ENCODE measurements around the gene TGFB3.
A peak's percentile ranks its signal among the peaks of the same experiment; 100 is the strongest.

The TGFB3 gene

DNA sequence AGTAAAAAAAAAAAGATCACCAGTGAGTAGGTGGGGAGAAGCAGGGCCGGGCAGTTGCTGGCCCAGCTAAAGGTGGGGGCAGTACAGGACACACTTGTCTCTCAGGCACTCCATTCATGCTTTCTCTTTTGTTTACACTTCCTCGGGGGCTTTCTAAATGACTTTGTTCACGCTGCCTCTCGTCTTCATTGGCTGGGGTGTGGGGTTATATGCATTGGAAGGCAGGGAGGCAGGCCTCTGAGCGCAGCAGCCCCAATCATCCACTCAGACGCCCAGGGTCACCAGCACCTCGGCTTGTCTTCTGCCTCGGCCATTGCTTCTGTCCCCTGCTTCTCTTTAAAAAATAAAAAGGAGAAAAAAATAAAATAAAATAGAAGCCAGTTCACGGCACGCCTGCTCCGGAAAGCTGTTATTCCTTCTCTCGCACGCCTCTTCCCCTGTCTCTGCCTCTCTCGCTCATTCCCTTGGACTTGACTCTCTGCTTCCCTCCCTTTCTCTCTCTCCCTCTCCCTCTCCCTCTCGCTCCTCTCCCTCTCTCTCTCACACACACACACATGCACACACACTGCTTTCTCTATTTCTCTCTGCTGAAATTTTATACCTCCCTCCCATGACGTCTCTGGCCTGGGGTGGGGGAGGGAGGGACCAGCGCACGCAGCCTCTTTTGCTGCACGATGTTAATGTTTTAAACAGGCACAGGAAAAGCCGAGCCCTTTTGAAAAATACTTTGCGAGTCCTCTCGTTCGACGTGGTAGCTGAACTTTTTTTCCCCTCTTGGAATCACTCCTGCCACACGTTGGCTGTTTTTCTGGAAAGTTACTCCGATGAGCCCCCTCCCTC, at the start of gene TGFB3:
TSS of gene TGFB3 (minus strand) at position 570 of the 840 bp plus-strand sequence. CDS start 1,102 bp downstream, outside the sequence.
- H3K4me3 ChIP-seq (ENCODE audit: control insufficient read depth, low read depth, low read length), result peak within 1 kb of the TSS; percentile 63
- DNase-seq (ENCODE audit: low read depth), result peak; percentile 93
- TF ChIP-seq, protein P1, sequence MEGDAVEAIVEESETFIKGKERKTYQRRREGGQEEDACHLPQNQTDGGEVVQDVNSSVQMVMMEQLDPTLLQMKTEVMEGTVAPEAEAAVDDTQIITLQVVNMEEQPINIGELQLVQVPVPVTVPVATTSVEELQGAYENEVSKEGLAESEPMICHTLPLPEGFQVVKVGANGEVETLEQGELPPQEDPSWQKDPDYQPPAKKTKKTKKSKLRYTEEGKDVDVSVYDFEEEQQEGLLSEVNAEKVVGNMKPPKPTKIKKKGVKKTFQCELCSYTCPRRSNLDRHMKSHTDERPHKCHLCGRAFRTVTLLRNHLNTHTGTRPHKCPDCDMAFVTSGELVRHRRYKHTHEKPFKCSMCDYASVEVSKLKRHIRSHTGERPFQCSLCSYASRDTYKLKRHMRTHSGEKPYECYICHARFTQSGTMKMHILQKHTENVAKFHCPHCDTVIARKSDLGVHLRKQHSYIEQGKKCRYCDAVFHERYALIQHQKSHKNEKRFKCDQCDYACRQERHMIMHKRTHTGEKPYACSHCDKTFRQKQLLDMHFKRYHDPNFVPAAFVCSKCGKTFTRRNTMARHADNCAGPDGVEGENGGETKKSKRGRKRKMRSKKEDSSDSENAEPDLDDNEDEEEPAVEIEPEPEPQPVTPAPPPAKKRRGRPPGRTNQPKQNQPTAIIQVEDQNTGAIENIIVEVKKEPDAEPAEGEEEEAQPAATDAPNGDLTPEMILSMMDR (conservative IDR thresholded peaks at IDR 0.05; ENCODE audit: control insufficient read depth, insufficient read depth, low read depth, low read length), result no peak

DNA sequence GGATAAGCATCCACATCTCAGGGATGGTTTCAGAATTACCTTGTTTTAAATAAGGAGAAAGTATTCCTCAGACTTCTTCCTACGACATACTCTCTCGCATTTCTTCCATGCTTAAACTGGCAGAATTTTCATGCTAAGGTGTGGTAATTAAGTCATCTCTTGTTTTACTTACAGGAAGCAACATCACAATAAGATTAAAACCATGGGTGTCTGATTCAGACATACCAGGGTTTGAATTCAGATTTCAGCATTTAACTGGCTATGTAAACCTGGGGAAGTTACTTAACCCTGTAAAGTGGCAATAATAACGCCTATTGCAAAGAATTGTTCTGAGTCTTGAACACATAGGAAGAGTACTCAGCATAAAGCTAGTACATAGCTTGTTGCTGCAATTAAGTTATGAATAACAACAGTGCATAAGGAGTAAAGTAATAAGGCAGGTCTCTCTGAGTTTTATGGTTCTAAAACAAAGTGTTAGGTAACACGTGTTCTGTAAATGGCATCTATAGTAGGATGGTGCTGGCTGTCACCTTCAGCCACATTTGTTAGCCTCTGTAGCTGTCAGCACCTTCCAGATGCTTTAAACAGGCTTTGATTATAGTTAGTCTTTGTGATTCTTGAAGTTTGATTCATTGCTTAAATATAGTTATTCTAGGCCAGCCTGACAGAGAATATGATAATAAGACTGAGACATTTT, 42.6 kb upstream of the TGFB3 start:
- no peak for DNase-seq (ENCODE audit: low read depth)
- no peak overlapping the region for H3K4me3 ChIP-seq (ENCODE audit: control insufficient read depth, low read depth, low read length)
- TF ChIP-seq, protein P1 (conservative IDR thresholded peaks at IDR 0.05; ENCODE audit: control insufficient read depth, insufficient read depth, low read depth, low read length), result no peak

DNA sequence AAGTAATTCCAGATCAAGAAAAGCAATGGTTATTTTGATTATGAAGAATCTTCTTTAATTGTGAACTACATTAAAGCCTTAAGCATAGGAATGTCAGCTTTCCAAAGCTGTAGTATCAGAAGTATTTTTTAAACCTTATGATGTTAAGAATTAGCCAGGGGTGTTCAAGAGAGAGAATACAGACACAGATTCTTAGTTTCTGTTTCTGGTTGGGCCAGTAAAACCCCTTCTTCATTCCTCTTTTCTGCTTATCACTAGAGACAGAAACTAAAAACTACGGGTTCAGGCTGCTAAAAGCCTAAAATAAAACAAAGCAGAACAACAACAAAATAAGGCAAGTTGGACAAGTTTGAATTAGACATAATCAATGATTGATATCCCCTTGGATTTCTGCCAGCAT, 42.0 kb upstream of the TGFB3 start:
- TF ChIP-seq, protein P1 (conservative IDR thresholded peaks at IDR 0.05; ENCODE audit: control insufficient read depth, insufficient read depth, low read depth, low read length), result no peak
- DNase-seq (ENCODE audit: low read depth), result no peak
- H3K4me3 ChIP-seq (ENCODE audit: control insufficient read depth, low read depth, low read length), result no peak overlapping the region

- no peak overlapping the region for H3K4me3 ChIP-seq (ENCODE audit: control insufficient read depth, low read depth, low read length)
- TF ChIP-seq, protein P1 (conservative IDR thresholded peaks at IDR 0.05; ENCODE audit: control insufficient read depth, insufficient read depth, low read depth, low read length), result no peak
- DNase-seq (ENCODE audit: low read depth), result no peak
Observed at GRCh38 chr14:76022991-76023390, 41.2 kb upstream of the TGFB3 start.

DNA sequence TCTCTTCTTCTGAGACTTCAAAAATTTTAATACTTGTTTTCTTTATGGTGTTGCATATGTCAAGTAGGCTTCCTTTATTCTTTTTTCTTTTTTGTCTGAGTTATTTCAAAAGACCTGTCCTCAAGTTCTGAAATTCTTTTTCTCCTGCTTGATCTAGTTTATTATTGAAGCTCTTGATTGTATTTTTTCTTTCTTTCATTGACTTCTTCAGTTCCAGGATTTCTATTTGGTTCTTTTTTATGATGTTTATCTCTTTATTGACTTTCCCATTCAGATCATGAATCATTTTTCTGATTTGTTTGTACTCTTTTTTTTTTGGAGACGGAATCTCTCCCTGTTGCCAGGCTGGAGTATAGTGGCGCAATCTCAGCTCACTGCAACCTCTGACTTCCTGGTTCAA, 37.9 kb upstream of the TGFB3 start:
- TF ChIP-seq, protein P1 (conservative IDR thresholded peaks at IDR 0.05; ENCODE audit: control insufficient read depth, insufficient read depth, low read depth, low read length), result no peak
- no peak overlapping the region for H3K4me3 ChIP-seq (ENCODE audit: control insufficient read depth, low read depth, low read length)
- DNase-seq (ENCODE audit: low read depth), result no peak

- no peak for DNase-seq (ENCODE audit: low read depth)
- TF ChIP-seq, protein P1 (conservative IDR thresholded peaks at IDR 0.05; ENCODE audit: control insufficient read depth, insufficient read depth, low read depth, low read length), result no peak
- no peak overlapping the region for H3K4me3 ChIP-seq (ENCODE audit: control insufficient read depth, low read depth, low read length)
Observed at GRCh38 chr14:76015668-76016067, 33.9 kb upstream of the TGFB3 start.

All from fibroblast of mammary gland (primary cell).